IMR-90 (cell line): ENCODE data around the gene RIC3.

Experiments
- CHD1 ChIP-seq: IDR thresholded peaks from 2 replicates; pipeline ENCODE4 v1.6.1; 2012; ENCODE audit warnings: low read depth, low read length, improper control_type of control experiment
- MAFK ChIP-seq: IDR thresholded peaks from 2 replicates; pipeline ENCODE4 v1.6.1; 2012; ENCODE audit warnings: low read depth, low read length, improper control_type of control experiment
- MAZ ChIP-seq: IDR thresholded peaks from 2 replicates; pipeline ENCODE4 v1.6.1; 2012; ENCODE audit warnings: low read depth, mild to moderate bottlenecking, low read length, improper control_type of control experiment, moderate library complexity, borderline replicate concordance
- POLR2A ChIP-seq: IDR thresholded peaks from 2 replicates; pipeline ENCODE4 v1.6.1; 2012; ENCODE audit warnings: mild to moderate bottlenecking, low read depth, low read length
- RAD21 ChIP-seq: IDR thresholded peaks from 2 replicates; pipeline ENCODE4 v1.6.1; 2012; ENCODE audit warnings: low read length, improper control_type of control experiment
- RFX5 ChIP-seq: IDR thresholded peaks from 2 replicates; pipeline ENCODE4 v1.8.0; 2012; ENCODE audit warnings: low read depth, mild to moderate bottlenecking, low read length, moderate library complexity
- TF ChIP-seq, protein P1 (sequence below): conservative IDR thresholded peaks from 2 replicates; pipeline ENCODE4 v1.5.1; 2012; ENCODE audit warnings: mild to moderate bottlenecking, low read depth, low read length, improper control_type of control experiment
- TF ChIP-seq, protein P2 (sequence below): fragments of 150-350 bp; IDR thresholded peaks from 2 replicates; pipeline ENCODE4 v1.6.1; 2017; ENCODE audit warnings: mild to moderate bottlenecking, antibody characterized with exemption, low read length, low read depth

GRCh38 chr11:8156877-8157276 is 11.9 kb downstream of the RIC3 start:
- TF ChIP-seq, protein P1, sequence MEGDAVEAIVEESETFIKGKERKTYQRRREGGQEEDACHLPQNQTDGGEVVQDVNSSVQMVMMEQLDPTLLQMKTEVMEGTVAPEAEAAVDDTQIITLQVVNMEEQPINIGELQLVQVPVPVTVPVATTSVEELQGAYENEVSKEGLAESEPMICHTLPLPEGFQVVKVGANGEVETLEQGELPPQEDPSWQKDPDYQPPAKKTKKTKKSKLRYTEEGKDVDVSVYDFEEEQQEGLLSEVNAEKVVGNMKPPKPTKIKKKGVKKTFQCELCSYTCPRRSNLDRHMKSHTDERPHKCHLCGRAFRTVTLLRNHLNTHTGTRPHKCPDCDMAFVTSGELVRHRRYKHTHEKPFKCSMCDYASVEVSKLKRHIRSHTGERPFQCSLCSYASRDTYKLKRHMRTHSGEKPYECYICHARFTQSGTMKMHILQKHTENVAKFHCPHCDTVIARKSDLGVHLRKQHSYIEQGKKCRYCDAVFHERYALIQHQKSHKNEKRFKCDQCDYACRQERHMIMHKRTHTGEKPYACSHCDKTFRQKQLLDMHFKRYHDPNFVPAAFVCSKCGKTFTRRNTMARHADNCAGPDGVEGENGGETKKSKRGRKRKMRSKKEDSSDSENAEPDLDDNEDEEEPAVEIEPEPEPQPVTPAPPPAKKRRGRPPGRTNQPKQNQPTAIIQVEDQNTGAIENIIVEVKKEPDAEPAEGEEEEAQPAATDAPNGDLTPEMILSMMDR, result no peak
- TF ChIP-seq CHD1 (no peak), RFX5 (no peak), POLR2A (no peak), MAZ (no peak), RAD21 (no peak), MAFK (no peak)
- TF ChIP-seq, protein P2, sequence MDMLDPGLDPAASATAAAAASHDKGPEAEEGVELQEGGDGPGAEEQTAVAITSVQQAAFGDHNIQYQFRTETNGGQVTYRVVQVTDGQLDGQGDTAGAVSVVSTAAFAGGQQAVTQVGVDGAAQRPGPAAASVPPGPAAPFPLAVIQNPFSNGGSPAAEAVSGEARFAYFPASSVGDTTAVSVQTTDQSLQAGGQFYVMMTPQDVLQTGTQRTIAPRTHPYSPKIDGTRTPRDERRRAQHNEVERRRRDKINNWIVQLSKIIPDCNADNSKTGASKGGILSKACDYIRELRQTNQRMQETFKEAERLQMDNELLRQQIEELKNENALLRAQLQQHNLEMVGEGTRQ, result no peak
